Measurements from ENCODE around the gene FBXW9.

FBXW9 gene

GRCh38 chr19:12665671-12666264 lies 30.7 kb downstream of the FBXW9 start:
- DNase-seq (ENCODE audit: low read depth, low spot score) = no peak
- no peak for TF ChIP-seq CTCF (IDR thresholded peaks at IDR 0.05; ENCODE audit: low read depth, low read length)
- H3K4me3 ChIP-seq (ENCODE audit: low read depth, low read length) = peak overlapping the region; percentile 82
- in situ Hi-C loops (cut with HindIII; ENCODE audit: low sequenced_read_pairs) = no loop called here

- no peak for DNase-seq (ENCODE audit: low read depth, low spot score)
- no peak overlapping the region for H3K4me3 ChIP-seq (ENCODE audit: low read depth, low read length)
- TF ChIP-seq CTCF (IDR thresholded peaks at IDR 0.05; ENCODE audit: low read depth, low read length) = no peak
- in situ Hi-C loops (cut with HindIII; ENCODE audit: low sequenced_read_pairs) = no loop called here
Observed at GRCh38 chr19:12665281-12665573, 31.2 kb downstream of the FBXW9 start.

- H3K4me3 ChIP-seq (ENCODE audit: low read depth, low read length) = no peak overlapping the region
- in situ Hi-C loops (cut with HindIII; ENCODE audit: low sequenced_read_pairs) = no loop called here
- DNase-seq (ENCODE audit: low read depth, low spot score) = no peak
- no peak for TF ChIP-seq CTCF (IDR thresholded peaks at IDR 0.05; ENCODE audit: low read depth, low read length)
Observed at GRCh38 chr19:12664406-12665280, 31.8 kb downstream of the FBXW9 start.

GRCh38 chr19:12660980-12661379 lies 35.5 kb downstream of the FBXW9 start:
- no peak for TF ChIP-seq CTCF (IDR thresholded peaks at IDR 0.05; ENCODE audit: low read depth, low read length)
- no peak for DNase-seq (ENCODE audit: low read depth, low spot score)
- H3K4me3 ChIP-seq (ENCODE audit: low read depth, low read length) = no peak overlapping the region
- in situ Hi-C loops (cut with HindIII; ENCODE audit: low sequenced_read_pairs) = no loop called here

GRCh38 chr19:12657966-12658365 lies 38.5 kb downstream of the FBXW9 start:
- no peak for DNase-seq (ENCODE audit: low read depth, low spot score)
- no peak for TF ChIP-seq CTCF (IDR thresholded peaks at IDR 0.05; ENCODE audit: low read depth, low read length)
- in situ Hi-C loops (cut with HindIII; ENCODE audit: low sequenced_read_pairs) = no loop called here
- H3K4me3 ChIP-seq (ENCODE audit: low read depth, low read length) = no peak overlapping the region

GRCh38 chr19:12656899-12657571 lies 39.4 kb downstream of the FBXW9 start:
- no peak for DNase-seq (ENCODE audit: low read depth, low spot score)
- peak; percentile 29 for TF ChIP-seq CTCF (IDR thresholded peaks at IDR 0.05; ENCODE audit: low read depth, low read length)
- H3K4me3 ChIP-seq (ENCODE audit: low read depth, low read length) = no peak overlapping the region
- in situ Hi-C loops (cut with HindIII; ENCODE audit: low sequenced_read_pairs) = no loop called here
